Measurements from ENCODE around the gene KCNA1.

KCNA1 gene

DNA sequence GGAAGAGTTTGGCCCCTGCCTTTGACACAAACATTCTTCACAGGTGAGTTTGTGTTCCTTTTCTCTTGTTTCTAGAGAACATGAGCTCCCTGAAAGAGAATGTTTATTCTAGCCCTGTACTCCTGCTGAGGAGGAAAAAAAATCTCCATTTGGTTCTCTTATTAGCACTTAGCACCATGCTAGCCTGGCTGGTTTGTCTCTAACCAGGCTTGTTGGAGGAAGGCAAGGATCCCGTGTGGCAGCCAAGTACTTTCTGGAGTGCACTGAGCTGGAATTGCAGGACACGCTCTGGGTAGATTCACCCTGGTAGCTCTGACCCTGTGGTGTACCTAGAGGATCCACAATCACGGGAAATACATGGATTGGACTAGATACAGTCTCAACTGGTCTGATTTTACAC is 41.9 kb downstream of the KCNA1 start:
- H3F3A ChIP-seq (ENCODE audit: insufficient read depth, low read length): no peaks in the 10 kb centered on the region
- H3K27ac ChIP-seq (ENCODE audit: low read length): no peak overlapping the region
- H3K4me2 ChIP-seq (ENCODE audit: low read depth, low read length): no peak overlapping the region
- DNase-seq: no peak
- no peaks in the 10 kb centered on the region for H3K9me2 ChIP-seq (replicated peaks; ENCODE audit: insufficient read depth, low read length)
- TF ChIP-seq EZH2phosphoT487 (IDR thresholded peaks at IDR 0.05; ENCODE audit: low read length) (no peak), EZH2 (optimal IDR thresholded peaks at IDR 0.05; ENCODE audit: low read depth, low read length) (no peak)
- TF ChIP-seq, protein P1, sequence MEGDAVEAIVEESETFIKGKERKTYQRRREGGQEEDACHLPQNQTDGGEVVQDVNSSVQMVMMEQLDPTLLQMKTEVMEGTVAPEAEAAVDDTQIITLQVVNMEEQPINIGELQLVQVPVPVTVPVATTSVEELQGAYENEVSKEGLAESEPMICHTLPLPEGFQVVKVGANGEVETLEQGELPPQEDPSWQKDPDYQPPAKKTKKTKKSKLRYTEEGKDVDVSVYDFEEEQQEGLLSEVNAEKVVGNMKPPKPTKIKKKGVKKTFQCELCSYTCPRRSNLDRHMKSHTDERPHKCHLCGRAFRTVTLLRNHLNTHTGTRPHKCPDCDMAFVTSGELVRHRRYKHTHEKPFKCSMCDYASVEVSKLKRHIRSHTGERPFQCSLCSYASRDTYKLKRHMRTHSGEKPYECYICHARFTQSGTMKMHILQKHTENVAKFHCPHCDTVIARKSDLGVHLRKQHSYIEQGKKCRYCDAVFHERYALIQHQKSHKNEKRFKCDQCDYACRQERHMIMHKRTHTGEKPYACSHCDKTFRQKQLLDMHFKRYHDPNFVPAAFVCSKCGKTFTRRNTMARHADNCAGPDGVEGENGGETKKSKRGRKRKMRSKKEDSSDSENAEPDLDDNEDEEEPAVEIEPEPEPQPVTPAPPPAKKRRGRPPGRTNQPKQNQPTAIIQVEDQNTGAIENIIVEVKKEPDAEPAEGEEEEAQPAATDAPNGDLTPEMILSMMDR (IDR thresholded peaks at IDR 0.05; ENCODE audit: low read length): no peak
- H2AFZ ChIP-seq (ENCODE audit: low read length): no peak overlapping the region
- H3K4me1 ChIP-seq (ENCODE audit: low read length): no peaks in the 10 kb centered on the region
- no peaks in the 10 kb centered on the region for H3K36me3 ChIP-seq (replicated peaks; ENCODE audit: insufficient read depth, low read length)
- H3K9me3 ChIP-seq (replicated peaks; ENCODE audit: insufficient read depth, low read length): no peaks in the 10 kb centered on the region
- H3K27me3 ChIP-seq (replicated peaks; ENCODE audit: insufficient read depth, low read length): peaks cover 4% of the 10 kb centered on the region; the same call in 1 of the 2 replicates
- H4K20me1 ChIP-seq (ENCODE audit: insufficient read depth, low read length): no peaks in the 10 kb centered on the region
- H3K4me3 ChIP-seq (ENCODE audit: low read length): no peak overlapping the region
- no peak overlapping the region for H3K9ac ChIP-seq (ENCODE audit: low read length)
- H3K79me2 ChIP-seq (ENCODE audit: low read length): no peaks in the 10 kb centered on the region

DNA sequence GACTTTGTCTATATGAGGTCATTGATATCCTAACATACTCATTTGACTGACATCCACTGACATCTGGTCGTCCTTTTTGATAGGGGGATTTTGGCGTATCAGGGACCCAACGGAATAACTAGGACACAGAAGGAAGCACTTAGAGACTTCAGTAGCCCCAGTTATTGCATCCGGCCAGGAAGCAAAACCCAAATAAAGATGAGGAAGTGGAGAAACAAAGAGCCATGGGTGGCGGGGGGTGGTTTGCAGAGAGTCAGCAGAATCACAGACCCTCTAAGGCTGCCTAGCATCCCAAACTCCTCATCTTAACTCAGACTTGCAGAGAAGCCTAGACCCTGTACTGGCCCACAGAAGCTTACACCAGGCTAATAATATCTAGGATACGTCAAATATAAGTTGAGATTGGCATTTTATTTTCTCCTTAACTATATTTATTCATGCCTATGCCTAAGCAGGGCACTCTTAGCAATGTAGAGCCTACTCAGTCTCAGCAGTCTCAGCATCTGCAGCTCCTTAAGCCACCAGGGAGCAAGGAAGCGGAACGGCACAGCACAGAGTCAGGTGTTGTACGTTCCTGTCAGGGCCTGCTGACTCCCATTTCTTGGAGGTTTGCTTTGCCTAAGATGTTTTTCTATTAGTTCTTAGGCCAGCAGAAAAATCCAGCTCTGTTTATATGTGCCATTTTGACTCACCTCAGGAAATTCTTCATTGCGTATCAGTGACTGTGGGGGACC is 45.1 kb downstream of the KCNA1 start:
- no peaks in the 10 kb centered on the region for H4K20me1 ChIP-seq (ENCODE audit: insufficient read depth, low read length)
- H3K27ac ChIP-seq (ENCODE audit: low read length): no peak overlapping the region
- no peak for DNase-seq
- no peaks in the 10 kb centered on the region for H3K36me3 ChIP-seq (replicated peaks; ENCODE audit: insufficient read depth, low read length)
- H3K9me2 ChIP-seq (replicated peaks; ENCODE audit: insufficient read depth, low read length): no peaks in the 10 kb centered on the region
- no peak overlapping the region for H2AFZ ChIP-seq (ENCODE audit: low read length)
- H3K27me3 ChIP-seq (replicated peaks; ENCODE audit: insufficient read depth, low read length): peaks cover 4% of the 10 kb centered on the region; the same call in 1 of the 2 replicates
- no peaks in the 10 kb centered on the region for H3K79me2 ChIP-seq (ENCODE audit: low read length)
- H3K9me3 ChIP-seq (replicated peaks; ENCODE audit: insufficient read depth, low read length): no peaks in the 10 kb centered on the region
- TF ChIP-seq, protein P1 (IDR thresholded peaks at IDR 0.05; ENCODE audit: low read length): no peak
- TF ChIP-seq EZH2 (optimal IDR thresholded peaks at IDR 0.05; ENCODE audit: low read depth, low read length): no peak
- no peak for TF ChIP-seq EZH2phosphoT487 (IDR thresholded peaks at IDR 0.05; ENCODE audit: low read length)
- no peaks in the 10 kb centered on the region for H3K4me1 ChIP-seq (ENCODE audit: low read length)
- H3F3A ChIP-seq (ENCODE audit: insufficient read depth, low read length): no peaks in the 10 kb centered on the region
- no peak overlapping the region for H3K9ac ChIP-seq (ENCODE audit: low read length)
- no peak overlapping the region for H3K4me3 ChIP-seq (ENCODE audit: low read length)
- H3K4me2 ChIP-seq (ENCODE audit: low read depth, low read length): no peak overlapping the region

DNA sequence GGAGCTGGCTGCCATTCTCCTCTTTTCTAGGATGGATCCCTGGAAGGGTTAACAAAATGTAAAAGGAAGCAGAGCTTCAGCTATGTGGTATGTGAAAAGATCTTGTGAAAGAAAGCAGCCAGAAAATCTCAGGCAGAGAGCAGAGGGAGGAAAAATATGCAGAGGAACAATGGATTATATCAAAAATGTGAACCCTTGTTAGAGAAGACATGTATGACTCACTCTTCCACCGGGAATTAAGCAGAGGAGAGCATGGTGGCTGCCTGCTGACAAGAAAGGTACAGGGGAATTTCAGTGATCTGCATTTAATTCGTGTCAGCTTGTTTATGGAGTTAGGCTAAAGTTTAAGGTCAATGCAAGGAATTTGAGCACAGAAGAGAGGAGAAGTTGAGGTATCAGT is 46.3 kb downstream of the KCNA1 start:
- TF ChIP-seq EZH2 (optimal IDR thresholded peaks at IDR 0.05; ENCODE audit: low read depth, low read length): no peak
- TF ChIP-seq EZH2phosphoT487 (IDR thresholded peaks at IDR 0.05; ENCODE audit: low read length): no peak
- TF ChIP-seq, protein P1 (IDR thresholded peaks at IDR 0.05; ENCODE audit: low read length): no peak
- Histone ChIP-seq H3K4me3 (ENCODE audit: low read length) (no peak overlapping the region), H3F3A (ENCODE audit: insufficient read depth, low read length) (no peaks in the 10 kb centered on the region), H3K27ac (ENCODE audit: low read length) (no peak overlapping the region), H3K9me2 (replicated peaks; ENCODE audit: insufficient read depth, low read length) (no peaks in the 10 kb centered on the region), H3K27me3 (replicated peaks; ENCODE audit: insufficient read depth, low read length) (peaks cover 4% of the 10 kb centered on the region; the same call in 1 of the 2 replicates), H3K4me2 (ENCODE audit: low read depth, low read length) (no peak overlapping the region), H4K20me1 (ENCODE audit: insufficient read depth, low read length) (no peaks in the 10 kb centered on the region), H3K9me3 (replicated peaks; ENCODE audit: insufficient read depth, low read length) (no peaks in the 10 kb centered on the region), H3K9ac (ENCODE audit: low read length) (no peak overlapping the region), H3K4me1 (ENCODE audit: low read length) (no peaks in the 10 kb centered on the region), H3K36me3 (replicated peaks; ENCODE audit: insufficient read depth, low read length) (no peaks in the 10 kb centered on the region), H2AFZ (ENCODE audit: low read length) (no peak overlapping the region), H3K79me2 (ENCODE audit: low read length) (no peaks in the 10 kb centered on the region)
- no peak for DNase-seq
